ENCODE results near the gene PAQR5. TPM values are rescaled to one million over a fixed set of nuclear protein-coding genes. Genes with fewer than 3 reads are reported as not detected.

The PAQR5 gene, protein sequence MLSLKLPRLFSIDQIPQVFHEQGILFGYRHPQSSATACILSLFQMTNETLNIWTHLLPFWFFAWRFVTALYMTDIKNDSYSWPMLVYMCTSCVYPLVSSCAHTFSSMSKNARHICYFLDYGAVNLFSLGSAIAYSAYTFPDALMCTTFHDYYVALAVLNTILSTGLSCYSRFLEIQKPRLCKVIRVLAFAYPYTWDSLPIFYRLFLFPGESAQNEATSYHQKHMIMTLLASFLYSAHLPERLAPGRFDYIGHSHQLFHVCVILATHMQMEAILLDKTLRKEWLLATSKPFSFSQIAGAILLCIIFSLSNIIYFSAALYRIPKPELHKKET
- total RNA-seq: 2.3 TPM

DNA sequence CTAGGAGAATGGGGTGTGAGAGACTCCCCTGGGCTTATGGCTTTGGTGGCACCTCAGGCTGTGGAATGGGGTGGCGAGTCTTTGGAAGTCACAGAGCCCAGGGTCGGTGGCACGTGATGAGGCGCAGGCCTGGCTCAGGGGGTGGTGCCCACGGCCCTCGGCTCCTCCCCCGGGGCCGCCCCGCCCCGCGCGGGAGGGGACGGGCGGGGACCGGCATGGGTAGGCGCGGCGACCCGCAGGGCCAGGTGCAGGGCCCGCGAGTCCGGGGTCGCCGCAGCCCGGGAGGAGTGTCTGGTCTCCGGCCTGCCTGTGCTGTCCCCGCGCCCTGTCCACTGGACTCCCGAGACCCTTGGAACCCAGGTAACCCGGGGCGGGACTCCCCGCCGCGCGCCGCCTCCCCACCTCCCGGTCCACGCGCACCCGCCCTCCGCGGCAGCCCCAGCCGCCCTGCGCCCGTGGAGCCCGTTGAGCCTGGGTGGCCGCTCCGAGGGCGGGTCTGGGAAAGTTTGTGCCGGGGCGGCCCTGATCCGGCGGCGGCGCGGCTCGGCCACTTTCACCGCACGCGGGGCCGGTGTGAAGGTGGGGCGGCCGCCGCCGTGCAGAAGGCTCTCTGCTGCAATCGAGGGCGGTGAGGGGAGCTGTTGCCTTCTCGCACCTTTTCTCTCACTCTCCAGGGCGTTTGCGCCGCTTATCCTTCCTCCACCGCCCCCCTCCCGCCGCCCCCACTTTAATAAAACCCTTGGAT, at the start of gene PAQR5:
TSS of gene PAQR5 (plus strand) at position 216 of the 745 bp plus-strand sequence. CDS start 61,169 bp downstream, outside the sequence.

DNA sequence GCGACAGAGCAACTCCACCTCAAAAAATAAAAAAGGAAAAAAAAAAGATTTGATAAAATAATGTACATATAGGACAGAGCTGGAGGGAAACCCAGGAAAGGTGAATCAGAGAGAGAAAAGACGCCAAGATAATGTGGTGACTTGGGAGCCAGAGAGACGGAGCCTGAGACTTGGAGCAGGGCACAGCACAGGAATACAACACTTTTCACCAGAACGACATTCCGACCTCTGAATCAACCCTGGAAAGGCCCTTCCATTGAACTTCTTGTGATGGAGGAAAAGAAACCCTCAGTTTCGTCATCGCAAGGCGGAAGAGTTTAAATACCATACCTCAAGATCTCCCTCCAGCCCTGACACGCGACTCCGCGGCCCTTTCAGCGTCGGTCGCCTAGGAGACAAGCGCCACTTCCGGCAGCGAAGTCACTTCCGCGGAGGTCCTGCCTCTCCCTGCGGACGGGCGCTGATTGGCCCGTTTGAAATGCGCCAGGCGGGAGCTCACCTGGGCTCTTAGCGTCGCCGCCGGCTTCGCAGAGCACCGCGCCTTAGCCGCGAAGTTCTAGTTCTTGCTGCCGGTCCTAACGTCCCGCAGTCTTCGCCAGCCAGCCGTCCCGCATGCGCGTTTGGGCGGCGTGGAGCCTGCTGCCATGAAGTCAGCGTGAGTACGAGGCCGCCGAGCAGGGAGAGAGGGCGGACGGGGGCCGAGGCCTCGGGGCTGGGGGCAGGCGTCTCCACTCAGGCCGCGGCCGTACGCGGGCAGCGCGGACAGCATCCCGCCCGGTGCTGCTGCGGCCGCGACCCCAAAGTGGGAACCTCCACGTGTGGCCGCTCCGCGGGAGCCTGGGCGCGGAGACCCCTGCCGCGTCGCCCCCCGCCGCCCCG, 115.3 kb downstream of the PAQR5 start, which contains the start of gene KIF23:
TSS of gene KIF23 (plus strand) at position 528 of the 879 bp plus-strand sequence. CDS start at position 645, 117 bp downstream.

DNA sequence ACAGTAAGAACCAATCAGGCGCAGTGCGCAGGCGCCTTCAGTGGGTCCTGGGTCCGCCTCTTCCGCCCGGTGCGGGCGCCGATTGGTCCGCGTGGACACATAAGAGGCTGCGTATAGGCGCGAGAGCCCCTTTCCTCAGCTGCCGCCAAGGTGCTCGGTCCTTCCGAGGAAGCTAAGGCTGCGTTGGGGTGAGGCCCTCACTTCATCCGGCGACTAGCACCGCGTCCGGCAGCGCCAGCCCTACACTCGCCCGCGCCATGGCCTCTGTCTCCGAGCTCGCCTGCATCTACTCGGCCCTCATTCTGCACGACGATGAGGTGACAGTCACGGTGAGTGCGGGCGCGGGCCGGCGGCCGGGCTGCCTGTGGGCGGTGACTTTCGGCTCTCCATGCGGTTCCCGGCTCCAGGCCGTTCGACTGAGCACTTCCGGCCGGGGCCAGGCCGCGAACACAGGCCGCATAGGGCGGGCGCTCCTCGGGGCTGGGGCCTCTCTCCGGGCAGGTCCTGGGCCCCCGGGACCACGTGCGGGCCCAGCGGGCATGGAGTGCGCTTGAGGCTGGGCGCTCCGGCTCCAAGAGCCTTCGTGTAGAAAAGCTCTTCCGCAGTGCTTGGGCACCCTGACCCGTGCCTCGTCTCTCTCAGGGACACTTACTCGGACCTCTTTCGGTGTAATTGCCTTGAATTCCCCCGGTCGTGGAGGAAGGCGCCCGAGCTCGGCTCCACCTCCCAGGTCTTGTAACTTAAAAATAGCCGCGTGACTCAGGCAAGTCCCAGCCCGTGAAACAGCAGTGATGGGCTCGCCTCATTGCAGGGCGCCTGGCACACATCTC, 154.2 kb downstream of the PAQR5 start, which contains the start of gene RPLP1:
TSS of gene RPLP1 (plus strand) at position 127 of the 830 bp plus-strand sequence. CDS start at position 258, 131 bp downstream.

Other genes with a start within 250 kb of the PAQR5 start
- gene GLCE, start 138.3 kb upstream of the PAQR5 start, total RNA-seq: 59.1 TPM
- 9.9 TPM for gene KIF23, start 115.4 kb downstream of the PAQR5 start, total RNA-seq
- gene RPLP1, start 153.9 kb downstream of the PAQR5 start, total RNA-seq: 56.7 TPM